Keratinocyte (primary cell): ENCODE data around the gene DAGLA. TPM values are rescaled to one million over a fixed set of nuclear protein-coding genes. Genes with fewer than 3 reads are reported as not detected.

Experiments
- DNase-seq: peaks from one replicate; pipeline ENCODE4 v3.0.0-alpha.2; 2011; ENCODE audit warnings: low read depth, missing footprints, low spot score
- FAIRE-seq: peaks from 2 replicates; lab custom pipeline; 2011; peaks lifted over from hg19 to GRCh38; lab: Jason Lieb, UNC
- H2AFZ ChIP-seq: 2 replicates; pipeline ENCODE4 v1.6.0; 2012; ENCODE audit warnings: low read length, control low read depth, inconsistent platforms; ENCODE audit not compliant: control insufficient read depth
- H3K27ac ChIP-seq: 2 replicates; pipeline ENCODE4 v1.5.1; 2011; ENCODE audit warnings: low read length; ENCODE audit not compliant: control insufficient read depth, insufficient read depth
- H3K27me3 ChIP-seq: 3 replicates; pipeline ENCODE4 v1.6.0; 2011; ENCODE audit warnings: low read length; ENCODE audit not compliant: control insufficient read depth, insufficient read depth; ENCODE audit errors: extremely low read depth
- H3K36me3 ChIP-seq, 2 experiments: 2 replicates in 1 of 2; 3 replicates in 1 of 2; pipeline ENCODE4 v1.5.1; 2011; ENCODE audit warnings: low read length in 2 of 2, mild to moderate bottlenecking in 1 of 2; ENCODE audit not compliant: control insufficient read depth in 2 of 2, insufficient read depth in 2 of 2; ENCODE audit errors: extremely low read depth in 1 of 2
- H3K4me1 ChIP-seq: 3 replicates; pipeline ENCODE4 v1.5.1; 2011; ENCODE audit warnings: low read length; ENCODE audit not compliant: control insufficient read depth, insufficient read depth; ENCODE audit errors: extremely low read depth
- H3K4me2 ChIP-seq: 3 replicates; pipeline ENCODE4 v1.6.0; 2011; ENCODE audit warnings: low read depth, low read length; ENCODE audit not compliant: control insufficient read depth, insufficient read depth; ENCODE audit errors: extremely low read depth
- H3K4me3 ChIP-seq, 3 experiments: fragments of 200-600 bp in 1 of 3; sonication (generic) in 1 of 3; 2 replicates in 2 of 3; 3 replicates in 1 of 3; pipeline ENCODE4 v1.5.1; 2011 to 2016; ENCODE audit warnings: low read length in 3 of 3, mild to moderate bottlenecking in 3 of 3, control low read depth in 2 of 3, inconsistent platforms in 1 of 3, low read depth in 1 of 3, mixed read lengths in 1 of 3, mixed run types in 1 of 3, moderate library complexity in 1 of 3; ENCODE audit not compliant: control insufficient read depth in 2 of 3, insufficient read depth in 2 of 3; ENCODE audit errors: extremely low read depth in 1 of 3
- H3K79me2 ChIP-seq: 2 replicates; pipeline ENCODE4 v1.6.0; 2012; ENCODE audit warnings: low read length; ENCODE audit not compliant: control insufficient read depth, insufficient read depth
- H3K9ac ChIP-seq: 3 replicates; pipeline ENCODE4 v1.6.0; 2011; ENCODE audit warnings: low read length; ENCODE audit not compliant: control insufficient read depth, insufficient read depth; ENCODE audit errors: extremely low read depth
- H3K9me1 ChIP-seq: 3 replicates; pipeline ENCODE4 v1.6.0; 2011; ENCODE audit warnings: low read length; ENCODE audit not compliant: control insufficient read depth, insufficient read depth; ENCODE audit errors: extremely low read depth
- H3K9me3 ChIP-seq: 2 replicates; pipeline ENCODE4 v1.5.1; 2012; ENCODE audit warnings: low read depth, low read length; ENCODE audit not compliant: control insufficient read depth
- H4K20me1 ChIP-seq: 3 replicates; pipeline ENCODE4 v1.6.0; 2011; ENCODE audit warnings: low read length; ENCODE audit not compliant: control insufficient read depth, insufficient read depth; ENCODE audit errors: extremely low read depth
- EZH2 ChIP-seq: IDR thresholded peaks from one replicate; pipeline ENCODE4 v1.6.1; 2012; ENCODE audit warnings: inconsistent platforms, mild to moderate bottlenecking, low read length, moderate library complexity
- dilution Hi-C: fragments of 300-500 bp; cut with MboI; formaldehyde crosslinking; loops from one replicate; pipeline ENCODE4 v1.7.0; 2020; ENCODE audit warnings: low sequenced_read_pairs; ENCODE audit not compliant: extremely low pct_ligation_motif_present
- polyA plus RNA-seq, 5 experiments: library from polyadenylated mRNA; depleted of rRNA in 3 of 5; stranded (reverse) in 3 of 5; stranded (forward) in 1 of 5; unstranded in 1 of 5; fragments of >200 nt; gene quantifications; 1 replicate in 1 of 5; 2 replicates in 3 of 5; 3 replicates in 1 of 5; pipeline versions ENCODE4 v1.2.1 to v1.2.3, GENCODE V29; 2011 to 2012; ENCODE audit warnings: missing spikeins in 2 of 5, low read depth in 1 of 5, low replicate concordance in 1 of 5
- TF ChIP-seq, protein P1 (sequence below), 3 experiments: IDR thresholded peaks in 1 of 3; conservative IDR thresholded peaks in 1 of 3; optimal IDR thresholded peaks in 1 of 3; 2 replicates in 2 of 3; 3 replicates in 1 of 3; pipeline versions ENCODE3 to v1.5.1; 2011; ENCODE audit warnings: low read length in 3 of 3, mild to moderate bottlenecking in 3 of 3, moderate library complexity in 2 of 3, control low read depth in 1 of 3, inconsistent platforms in 1 of 3; ENCODE audit not compliant: insufficient read depth in 2 of 3; ENCODE audit errors: extremely low read depth in 1 of 3

Gene DAGLA
- polyA plus RNA-seq, 1 donor (not counting 4 experiments of a cell fraction or from before 2014, with no cell fraction given): 0.03 TPM

DNA sequence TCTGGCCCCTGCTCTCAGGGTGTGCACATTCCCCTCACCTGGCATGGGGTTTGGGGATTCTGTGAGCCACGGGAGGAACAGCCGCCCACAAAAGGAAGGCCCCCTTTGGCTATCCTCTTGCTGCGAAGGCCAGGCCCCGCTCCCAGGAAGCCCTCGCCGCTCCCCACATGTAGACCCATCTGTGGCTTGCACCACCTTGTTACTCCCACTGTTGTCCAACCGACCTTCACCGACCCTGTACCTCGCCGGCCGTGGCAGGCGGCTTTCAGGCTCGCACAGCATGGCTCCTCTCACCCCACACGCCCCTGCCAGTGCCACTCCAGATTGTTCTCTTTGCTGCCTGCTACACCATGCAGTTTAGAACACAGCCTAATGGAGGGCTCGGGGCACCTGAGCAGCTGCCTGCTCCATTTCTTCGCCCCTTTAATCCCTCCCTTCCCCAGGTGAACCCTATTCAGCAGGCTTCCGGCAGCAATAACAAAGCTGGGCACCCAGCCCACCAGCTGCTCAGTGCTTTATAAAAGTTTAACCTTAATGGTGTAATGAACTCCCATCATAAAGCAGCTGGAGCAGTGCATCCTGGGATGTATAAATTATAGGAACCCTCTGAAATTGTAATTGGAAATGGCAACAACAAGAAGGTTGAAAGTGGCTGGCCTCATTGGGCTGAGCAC is 10.7 kb downstream of the DAGLA start:
- Histone ChIP-seq H3K4me1 (peaks cover 14% of the 10 kb centered on the region), H3K27me3 (peaks cover 30% of the 10 kb centered on the region), H2AFZ (no peak overlapping the region), H3K9me1 (no peaks in the 10 kb centered on the region), H3K79me2 (no peaks in the 10 kb centered on the region), H3K36me3 (no peaks in the 10 kb centered on the region), H3K9ac (no peak overlapping the region), H3K4me3 (no peak overlapping the region), H3K4me2 (no peak overlapping the region), H3K27ac (no peak overlapping the region), H4K20me1 (no peaks in the 10 kb centered on the region), H3K9me3 (no peaks in the 10 kb centered on the region)
- DNase-seq: no peak
- FAIRE-seq: no peak
- TF ChIP-seq EZH2: no peak
- TF ChIP-seq, protein P1, sequence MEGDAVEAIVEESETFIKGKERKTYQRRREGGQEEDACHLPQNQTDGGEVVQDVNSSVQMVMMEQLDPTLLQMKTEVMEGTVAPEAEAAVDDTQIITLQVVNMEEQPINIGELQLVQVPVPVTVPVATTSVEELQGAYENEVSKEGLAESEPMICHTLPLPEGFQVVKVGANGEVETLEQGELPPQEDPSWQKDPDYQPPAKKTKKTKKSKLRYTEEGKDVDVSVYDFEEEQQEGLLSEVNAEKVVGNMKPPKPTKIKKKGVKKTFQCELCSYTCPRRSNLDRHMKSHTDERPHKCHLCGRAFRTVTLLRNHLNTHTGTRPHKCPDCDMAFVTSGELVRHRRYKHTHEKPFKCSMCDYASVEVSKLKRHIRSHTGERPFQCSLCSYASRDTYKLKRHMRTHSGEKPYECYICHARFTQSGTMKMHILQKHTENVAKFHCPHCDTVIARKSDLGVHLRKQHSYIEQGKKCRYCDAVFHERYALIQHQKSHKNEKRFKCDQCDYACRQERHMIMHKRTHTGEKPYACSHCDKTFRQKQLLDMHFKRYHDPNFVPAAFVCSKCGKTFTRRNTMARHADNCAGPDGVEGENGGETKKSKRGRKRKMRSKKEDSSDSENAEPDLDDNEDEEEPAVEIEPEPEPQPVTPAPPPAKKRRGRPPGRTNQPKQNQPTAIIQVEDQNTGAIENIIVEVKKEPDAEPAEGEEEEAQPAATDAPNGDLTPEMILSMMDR (optimal IDR thresholded peaks at IDR 0.05 in 1 of 3, IDR thresholded peaks at IDR 0.05 in 1 of 3, conservative IDR thresholded peaks at IDR 0.05 in 1 of 3; ENCODE audit: extremely low read depth in 1 of 3, insufficient read depth in 2 of 3, low read length in 3 of 3): no peak
- dilution Hi-C loops: no loop called here

DNA sequence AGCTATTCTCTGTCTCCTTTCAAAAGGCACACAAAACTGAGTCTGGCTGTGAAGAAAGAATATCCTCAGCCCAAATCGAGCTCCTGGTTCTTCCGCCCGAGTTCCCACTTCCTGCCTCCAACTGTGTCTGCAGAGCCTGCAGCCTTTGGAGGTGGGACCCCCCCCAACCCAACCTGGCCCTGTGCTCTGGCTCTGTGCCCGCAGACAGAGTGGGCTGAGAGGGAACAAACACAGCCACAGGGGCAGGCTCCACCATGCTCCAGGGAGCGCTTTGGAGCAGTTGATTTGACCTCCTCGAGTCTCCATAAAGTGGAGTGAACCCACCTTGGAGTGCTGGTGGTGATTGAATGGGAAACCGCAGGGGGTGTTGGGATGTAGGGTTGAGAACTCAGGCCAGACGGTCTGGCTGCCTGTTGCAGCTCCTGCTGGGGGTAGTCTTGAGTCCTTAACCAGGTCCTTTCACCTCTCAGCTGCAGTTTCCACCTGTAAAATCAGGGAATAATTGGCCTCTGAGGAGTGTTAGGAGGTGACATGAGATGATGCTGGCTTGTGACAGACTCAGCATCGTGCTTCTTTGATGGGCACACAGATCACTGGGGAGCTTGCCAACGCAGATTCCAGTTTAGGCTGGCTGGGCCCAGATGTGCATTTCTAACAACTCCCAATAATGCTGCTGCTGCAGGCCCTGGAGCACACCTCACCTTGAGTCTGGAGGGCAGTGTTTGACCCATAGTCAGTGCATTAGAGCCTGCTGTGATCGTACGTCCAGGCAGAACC is 11.4 kb downstream of the DAGLA start:
- TF ChIP-seq EZH2: no peak
- TF ChIP-seq, protein P1 (optimal IDR thresholded peaks at IDR 0.05 in 1 of 3, IDR thresholded peaks at IDR 0.05 in 1 of 3, conservative IDR thresholded peaks at IDR 0.05 in 1 of 3; ENCODE audit: extremely low read depth in 1 of 3, insufficient read depth in 2 of 3, low read length in 3 of 3): no peak
- H3K9me3 ChIP-seq: no peaks in the 10 kb centered on the region
- H4K20me1 ChIP-seq: no peaks in the 10 kb centered on the region
- DNase-seq (no peak), FAIRE-seq (no peak)
- no peak overlapping the region for H3K9ac ChIP-seq
- no peak overlapping the region for H3K27ac ChIP-seq
- no peaks in the 10 kb centered on the region for H3K9me1 ChIP-seq
- peaks cover 22% of the 10 kb centered on the region for H3K27me3 ChIP-seq
- H2AFZ ChIP-seq: no peak overlapping the region
- H3K4me1 ChIP-seq: peaks cover 21% of the 10 kb centered on the region
- dilution Hi-C loops: no loop called here
- no peaks in the 10 kb centered on the region for H3K36me3 ChIP-seq
- no peak overlapping the region for H3K4me2 ChIP-seq
- H3K79me2 ChIP-seq: no peaks in the 10 kb centered on the region
- H3K4me3 ChIP-seq: no peak overlapping the region
